IMR-90 (cell line): Measurements from ENCODE around the gene SPTLC2.

Experiments
- CEBPB ChIP-seq: IDR thresholded peaks from 2 replicates; pipeline ENCODE4 v1.6.1; 2012; ENCODE audit warnings: low read depth, low read length, improper control_type of control experiment
- CHD1 ChIP-seq: IDR thresholded peaks from 2 replicates; pipeline ENCODE4 v1.6.1; 2012; ENCODE audit warnings: low read depth, low read length, improper control_type of control experiment
- CTCF ChIP-seq: conservative IDR thresholded peaks from 2 replicates; pipeline ENCODE4 v1.5.1; 2012; ENCODE audit warnings: mild to moderate bottlenecking, low read depth, low read length, improper control_type of control experiment
- MAFK ChIP-seq: IDR thresholded peaks from 2 replicates; pipeline ENCODE4 v1.6.1; 2012; ENCODE audit warnings: low read depth, low read length, improper control_type of control experiment
- POLR2A ChIP-seq: IDR thresholded peaks from 2 replicates; pipeline ENCODE4 v1.6.1; 2012; ENCODE audit warnings: mild to moderate bottlenecking, low read depth, low read length
- RAD21 ChIP-seq: IDR thresholded peaks from 2 replicates; pipeline ENCODE4 v1.6.1; 2012; ENCODE audit warnings: low read length, improper control_type of control experiment
- RCOR1 ChIP-seq: IDR thresholded peaks from 2 replicates; pipeline ENCODE4 v1.6.1; 2012; ENCODE audit warnings: mild to moderate bottlenecking, low read length, improper control_type of control experiment; ENCODE audit not compliant: insufficient replicate concordance
- SMC3 ChIP-seq: fragments of 150-350 bp; IDR thresholded peaks from 2 replicates; pipeline ENCODE4 v1.6.1; 2016; ENCODE audit warnings: low read depth, mild to moderate bottlenecking, antibody characterized with exemption, low read length, moderate library complexity
- USF2 ChIP-seq: fragments of 150-350 bp; IDR thresholded peaks from 2 replicates; pipeline ENCODE4 v1.6.1; 2017; ENCODE audit warnings: mild to moderate bottlenecking, antibody characterized with exemption, low read length, low read depth
- TF ChIP-seq, protein P1 (sequence below): fragments of 150-350 bp; IDR thresholded peaks from 2 replicates; pipeline ENCODE4 v1.6.1; 2016; ENCODE audit warnings: low read depth, mild to moderate bottlenecking, low read length, moderate library complexity, borderline replicate concordance

GRCh38 chr14:77589099-77589498 lies 27.3 kb downstream of the SPTLC2 start:
- no peak for TF ChIP-seq CTCF
- no peak for TF ChIP-seq RCOR1
- TF ChIP-seq POLR2A = no peak
- no peak for TF ChIP-seq MAFK
- no peak for TF ChIP-seq USF2
- no peak for TF ChIP-seq SMC3
- TF ChIP-seq, protein P1, sequence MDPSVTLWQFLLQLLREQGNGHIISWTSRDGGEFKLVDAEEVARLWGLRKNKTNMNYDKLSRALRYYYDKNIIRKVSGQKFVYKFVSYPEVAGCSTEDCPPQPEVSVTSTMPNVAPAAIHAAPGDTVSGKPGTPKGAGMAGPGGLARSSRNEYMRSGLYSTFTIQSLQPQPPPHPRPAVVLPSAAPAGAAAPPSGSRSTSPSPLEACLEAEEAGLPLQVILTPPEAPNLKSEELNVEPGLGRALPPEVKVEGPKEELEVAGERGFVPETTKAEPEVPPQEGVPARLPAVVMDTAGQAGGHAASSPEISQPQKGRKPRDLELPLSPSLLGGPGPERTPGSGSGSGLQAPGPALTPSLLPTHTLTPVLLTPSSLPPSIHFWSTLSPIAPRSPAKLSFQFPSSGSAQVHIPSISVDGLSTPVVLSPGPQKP = no peak
- no peak for TF ChIP-seq CEBPB
- no peak for TF ChIP-seq RAD21
- no peak for TF ChIP-seq CHD1
